ENCODE results near the gene C2CD4C. TPM values are rescaled to one million over a fixed set of nuclear protein-coding genes. Genes with fewer than 3 reads are reported as not detected.
A peak's percentile ranks its signal among the peaks of the same experiment; 100 is the strongest.
"Not testable (repeated sequence)": the region's sequence is repeated elsewhere in the genome, so short reads cannot be mapped to it uniquely, and the experiment has no call there.

The C2CD4C gene
- total RNA-seq, 1 donor from 2014 or later = 1.3 TPM

GRCh38 chr19:440391-441212 is 31.7 kb upstream of the C2CD4C start:
- no peak for ATAC-seq
- DNase-seq = no peak
- intact Hi-C loops (cut with micrococcal nuclease) = no loop called here

- ATAC-seq (no peak), DNase-seq (no peak)
Observed at GRCh38 chr19:439167-439900, 30.4 kb upstream of the C2CD4C start.

GRCh38 chr19:438416-438958 is 29.5 kb upstream of the C2CD4C start:
- intact Hi-C loops (cut with micrococcal nuclease) = no loop called here
- no peak for ATAC-seq
- no peak for DNase-seq

More at GRCh38 chr19:439167-439900, 30.4 kb upstream of the C2CD4C start:
- intact Hi-C loops (cut with micrococcal nuclease) = no loop called here

- ATAC-seq (no peak), DNase-seq (no peak)
- intact Hi-C loops (cut with micrococcal nuclease) = no loop called here
Observed at GRCh38 chr19:437041-437440, 28.1 kb upstream of the C2CD4C start.

DNA sequence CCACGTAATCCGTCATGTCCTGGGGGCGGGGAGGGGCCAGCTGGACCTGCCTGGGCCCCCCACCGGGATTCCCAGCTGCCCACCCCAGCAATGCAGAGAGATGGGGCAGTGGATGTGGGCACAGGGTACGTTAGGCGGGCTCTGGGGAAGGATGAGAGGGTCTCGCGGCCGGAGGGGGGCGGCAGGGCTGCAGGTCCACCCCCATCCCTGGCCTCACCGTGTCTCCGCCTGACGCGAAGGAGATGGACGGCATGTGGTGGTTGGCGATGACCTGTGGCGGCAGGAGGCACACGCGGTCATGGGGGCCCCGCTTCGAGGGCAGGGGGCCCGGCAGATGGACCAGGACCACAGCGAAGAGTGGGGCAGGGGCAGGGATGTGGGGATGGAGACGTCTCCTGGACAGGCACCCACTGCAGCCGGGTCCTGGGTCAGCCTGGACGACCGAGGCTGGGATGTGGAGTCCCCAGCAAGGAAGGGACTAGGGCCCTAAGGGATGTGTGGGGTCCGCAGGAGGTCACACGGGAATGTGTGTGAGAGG is 27.5 kb upstream of the C2CD4C start:
- DNase-seq = no peak
- intact Hi-C loops (cut with micrococcal nuclease) = no loop called here
- no peak for ATAC-seq

GRCh38 chr19:435707-436412 is 26.9 kb upstream of the C2CD4C start:
- intact Hi-C loops (cut with micrococcal nuclease) = no loop called here
- no peak for DNase-seq
- ATAC-seq = peak; percentile 13

DNA sequence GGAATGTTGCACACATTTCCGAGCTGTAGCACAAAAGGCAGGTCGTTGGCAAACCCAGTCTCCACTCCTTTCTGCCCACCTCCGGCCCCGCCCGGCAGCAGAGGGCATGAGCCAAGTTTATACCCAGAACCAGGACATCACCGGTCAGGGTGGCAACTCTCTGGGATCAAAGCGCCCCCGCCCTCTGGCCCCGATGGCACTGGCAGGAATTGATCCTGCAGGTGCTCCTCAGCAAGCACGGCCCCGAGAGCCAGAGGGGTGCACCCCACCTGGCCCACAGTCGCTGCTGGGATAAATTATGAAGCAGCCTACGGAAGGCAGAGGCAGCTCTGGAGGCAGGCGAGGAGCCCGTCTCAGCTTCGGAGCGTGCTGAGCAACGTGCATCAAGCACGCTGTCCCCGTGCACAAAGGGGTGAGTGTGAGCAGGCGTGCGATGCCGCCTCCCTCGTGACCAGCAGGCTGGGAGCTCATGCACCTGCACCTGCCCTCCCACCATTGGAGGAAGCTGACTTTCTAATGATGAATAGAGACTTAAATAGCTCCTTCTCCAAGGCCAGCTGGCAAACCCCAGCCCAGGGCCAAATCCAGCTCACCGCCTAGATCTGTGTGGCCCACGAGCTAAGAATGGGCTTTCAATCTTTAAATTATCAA is 26.2 kb upstream of the C2CD4C start:
- ATAC-seq (peak; percentile 85), DNase-seq (no peak)
- intact Hi-C loops (cut with micrococcal nuclease) = no loop called here

- DNase-seq (no peak), ATAC-seq (no peak)
- intact Hi-C loops (cut with micrococcal nuclease) = no loop called here
Observed at GRCh38 chr19:434152-434960, 25.4 kb upstream of the C2CD4C start.

- intact Hi-C loops (cut with micrococcal nuclease) = no loop called here
- ATAC-seq (no peak), DNase-seq (no peak)
Observed at GRCh38 chr19:430701-431100, 21.8 kb upstream of the C2CD4C start.

- ATAC-seq (no peak), DNase-seq (no peak)
- intact Hi-C loops (cut with micrococcal nuclease) = no loop called here
Observed at GRCh38 chr19:428149-428548, 19.2 kb upstream of the C2CD4C start.

GRCh38 chr19:427675-428074 is 18.7 kb upstream of the C2CD4C start:
- intact Hi-C loops (cut with micrococcal nuclease); DNase-seq; ATAC-seq: not testable (repeated sequence)

DNA sequence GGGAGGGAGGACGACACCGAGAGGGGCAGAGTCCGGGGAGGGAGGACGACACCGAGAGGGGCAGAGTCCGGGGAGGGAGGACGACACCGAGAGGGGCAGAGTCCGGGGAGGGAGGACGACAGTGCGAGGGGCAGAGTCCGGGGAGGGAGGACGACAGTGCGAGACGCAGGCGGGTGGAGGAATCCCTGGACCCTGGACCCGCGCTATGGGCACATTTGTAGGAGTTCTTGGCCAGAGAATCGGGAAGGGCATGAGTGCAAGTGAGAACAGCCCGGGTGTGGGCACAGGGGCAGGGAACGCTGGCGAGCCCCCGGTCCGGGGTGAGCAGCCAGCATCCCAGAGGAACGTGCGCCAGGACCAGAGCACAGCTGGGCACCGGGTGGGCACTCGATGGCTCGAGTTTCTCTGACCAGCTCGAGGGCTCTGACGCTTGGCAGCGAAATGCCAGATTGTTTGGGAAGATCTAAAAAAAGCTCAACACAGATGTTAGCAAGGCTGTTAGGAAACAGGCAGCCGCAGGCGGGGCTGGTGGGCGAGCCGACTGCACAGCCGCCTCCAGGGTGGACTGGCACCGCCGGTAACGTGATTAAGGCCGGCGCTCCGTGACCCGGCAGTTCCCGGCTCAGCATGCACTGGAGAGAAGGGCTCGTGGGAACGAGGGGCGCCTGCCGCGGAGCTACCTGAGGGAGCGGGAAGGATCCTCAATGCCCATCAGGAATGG is 17.9 kb upstream of the C2CD4C start:
- intact Hi-C loops (cut with micrococcal nuclease) = no loop called here
- DNase-seq (no peak), ATAC-seq (peak; percentile 31)

GRCh38 chr19:425056-425455 is 16.1 kb upstream of the C2CD4C start:
- no peak for DNase-seq
- intact Hi-C loops (cut with micrococcal nuclease) = no loop called here
- no peak for ATAC-seq

- ATAC-seq = no peak
- intact Hi-C loops (cut with micrococcal nuclease) = no loop called here
- DNase-seq = no peak
Observed at GRCh38 chr19:424546-424945, 15.6 kb upstream of the C2CD4C start.

- intact Hi-C loops (cut with micrococcal nuclease) = no loop called here
- ATAC-seq (no peak), DNase-seq (no peak)
Observed at GRCh38 chr19:423691-424466, 14.9 kb upstream of the C2CD4C start.

DNA sequence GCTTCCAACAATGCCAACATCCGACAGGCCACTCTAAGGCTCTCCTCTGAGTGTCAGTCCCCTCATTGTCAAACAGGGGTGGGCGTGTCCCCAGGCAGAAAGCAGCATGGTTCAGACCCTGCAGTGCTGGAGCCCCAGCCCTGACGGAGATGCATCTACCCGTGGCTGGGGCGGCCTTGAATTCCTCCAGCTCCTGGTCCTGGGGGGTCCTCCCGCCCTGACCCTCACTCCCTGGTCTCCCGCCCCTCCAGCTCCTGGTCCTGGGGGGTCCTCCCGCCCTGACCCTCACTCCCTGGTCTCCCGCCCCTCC is 13.9 kb upstream of the C2CD4C start:
- ATAC-seq; intact Hi-C loops (cut with micrococcal nuclease); DNase-seq: not testable (repeated sequence)

Data from left ventricle myocardium superior (tissue), 1 donor.